Effector memory CD4-positive, alpha-beta T cell (primary cell): ENCODE results near the gene GATD1.

ENCODE experiments used
- DNase-seq, 3 donors: peaks; one replicate each; pipeline ENCODE4 v3.0.0-alpha.2; 2020
- H3K27ac ChIP-seq: 2 replicates; pipeline ENCODE4 v1.7.0; 2013; ENCODE audit warnings: mild to moderate bottlenecking, low read length, moderate library complexity; ENCODE audit not compliant: insufficient read depth, poor library complexity, severe bottlenecking
- H3K27me3 ChIP-seq: replicated peaks from 2 replicates; pipeline ENCODE4 v1.7.0; 2013; ENCODE audit warnings: mild to moderate bottlenecking, low read length; ENCODE audit not compliant: insufficient read depth, control insufficient read depth, poor library complexity, severe bottlenecking
- H3K36me3 ChIP-seq: 2 replicates; pipeline ENCODE4 v1.7.0; 2013; ENCODE audit warnings: mild to moderate bottlenecking, low read length, moderate library complexity; ENCODE audit not compliant: control insufficient read depth, insufficient read depth
- H3K4me1 ChIP-seq: 2 replicates; pipeline ENCODE4 v1.7.0; 2013; ENCODE audit warnings: low read length, mild to moderate bottlenecking; ENCODE audit not compliant: control insufficient read depth, insufficient read depth, poor library complexity, severe bottlenecking
- H3K4me3 ChIP-seq: 2 replicates; pipeline ENCODE4 v1.7.0; 2013; ENCODE audit warnings: low read length, low read depth, mild to moderate bottlenecking; ENCODE audit not compliant: insufficient read depth, poor library complexity, severe bottlenecking
- H3K9me3 ChIP-seq: 2 replicates; pipeline ENCODE4 v1.7.0; 2013; ENCODE audit warnings: mild to moderate bottlenecking, low read length, moderate library complexity; ENCODE audit not compliant: control insufficient read depth

GATD1 gene

GRCh38 chr11:812390-812789, 35.1 kb upstream of the GATD1 start:
- no peak overlapping the region for H3K4me3 ChIP-seq
- H3K27me3 ChIP-seq: no peaks in the 10 kb centered on the region
- peaks cover 26% of the 10 kb centered on the region for H3K36me3 ChIP-seq
- H3K9me3 ChIP-seq: no peaks in the 10 kb centered on the region
- no peak for DNase-seq
- no peak overlapping the region for H3K27ac ChIP-seq
- H3K4me1 ChIP-seq: peaks cover 22% of the 10 kb centered on the region

- peak overlapping the region; percentile 24 for H3K27ac ChIP-seq
- no peaks in the 10 kb centered on the region for H3K27me3 ChIP-seq
- no peak overlapping the region for H3K4me3 ChIP-seq
- H3K36me3 ChIP-seq: peaks cover 26% of the 10 kb centered on the region
- H3K9me3 ChIP-seq: no peaks in the 10 kb centered on the region
- no peak for DNase-seq
- peaks cover 22% of the 10 kb centered on the region for H3K4me1 ChIP-seq
These were observed 34.4 kb upstream of the GATD1 start for GRCh38 chr11:811446-812245.

GRCh38 chr11:810040-810567, 32.8 kb upstream of the GATD1 start:
- Histone ChIP-seq H3K27ac (peak overlapping the region; percentile 98), H3K36me3 (peaks cover 26% of the 10 kb centered on the region), H3K4me3 (peak overlapping the region; percentile 98), H3K9me3 (no peaks in the 10 kb centered on the region), H3K27me3 (no peaks in the 10 kb centered on the region), H3K4me1 (peaks cover 26% of the 10 kb centered on the region)
- no peak for DNase-seq

- no peaks in the 10 kb centered on the region for H3K9me3 ChIP-seq
- peaks cover 26% of the 10 kb centered on the region for H3K36me3 ChIP-seq
- peaks cover 32% of the 10 kb centered on the region for H3K4me1 ChIP-seq
- peak within 1 kb of the TSS; percentile 98 for H3K27ac ChIP-seq
- peak within 1 kb of the TSS; percentile 98 for H3K4me3 ChIP-seq
- no peaks in the 10 kb centered on the region for H3K27me3 ChIP-seq
- peak; percentile 93 to 97 (median 95) for DNase-seq
These were observed 32.2 kb upstream of the GATD1 start, which contains the start of gene RPLP2 for GRCh38 chr11:809287-810039. Gene RPLP2, plus strand, starts transcription at chr11:809967. Its CDS starts 268 bp downstream, at chr11:810235.

GRCh38 chr11:808427-809286, 31.4 kb upstream of the GATD1 start:
- DNase-seq: peak in 2 of 3 donors; percentile 16 to 36
- H3K4me1 ChIP-seq: peaks cover 37% of the 10 kb centered on the region

GRCh38 chr11:804599-804964, 27.3 kb upstream of the GATD1 start:
- no peak for DNase-seq
- H3K27ac ChIP-seq: peak overlapping the region; percentile 77
- peaks cover 13% of the 10 kb centered on the region for H3K36me3 ChIP-seq
- H3K27me3 ChIP-seq: no peaks in the 10 kb centered on the region
- H3K4me1 ChIP-seq: peaks cover 24% of the 10 kb centered on the region
- peak overlapping the region; percentile 75 for H3K4me3 ChIP-seq
- no peaks in the 10 kb centered on the region for H3K9me3 ChIP-seq

More at GRCh38 chr11:808427-809286, 31.4 kb upstream of the GATD1 start:
- H3K4me3 ChIP-seq: peak overlapping the region; percentile 98
- H3K27me3 ChIP-seq: no peaks in the 10 kb centered on the region
- peak overlapping the region; percentile 98 for H3K27ac ChIP-seq
- peaks cover 26% of the 10 kb centered on the region for H3K36me3 ChIP-seq
- no peaks in the 10 kb centered on the region for H3K9me3 ChIP-seq

- Histone ChIP-seq H3K27me3 (no peaks in the 10 kb centered on the region), H3K4me1 (peaks cover 22% of the 10 kb centered on the region), H3K27ac (peak overlapping the region; percentile 77), H3K36me3 (peaks cover 13% of the 10 kb centered on the region), H3K4me3 (peak overlapping the region; percentile 75), H3K9me3 (no peaks in the 10 kb centered on the region)
- no peak for DNase-seq
These were observed 26.7 kb upstream of the GATD1 start for GRCh38 chr11:803770-804598.

- Histone ChIP-seq H3K4me3 (no peak overlapping the region), H3K27ac (no peak overlapping the region)
These were observed 26.1 kb upstream of the GATD1 start for GRCh38 chr11:803467-803742.

More at GRCh38 chr11:803467-803742, 26.1 kb upstream of the GATD1 start:
- Histone ChIP-seq H3K36me3 (peaks cover 13% of the 10 kb centered on the region), H3K27me3 (no peaks in the 10 kb centered on the region), H3K9me3 (no peaks in the 10 kb centered on the region), H3K4me1 (peaks cover 16% of the 10 kb centered on the region)
- DNase-seq: no peak
